GM19099 (cell line): ENCODE data around the gene IMMP2L.

Experiments
- POLR2A ChIP-seq: IDR thresholded peaks from 3 replicates; pipeline ENCODE4 v1.6.1; 2011; ENCODE audit warnings: low read depth; ENCODE audit not compliant: insufficient read length; ENCODE audit errors: extremely low read depth

The IMMP2L gene

DNA sequence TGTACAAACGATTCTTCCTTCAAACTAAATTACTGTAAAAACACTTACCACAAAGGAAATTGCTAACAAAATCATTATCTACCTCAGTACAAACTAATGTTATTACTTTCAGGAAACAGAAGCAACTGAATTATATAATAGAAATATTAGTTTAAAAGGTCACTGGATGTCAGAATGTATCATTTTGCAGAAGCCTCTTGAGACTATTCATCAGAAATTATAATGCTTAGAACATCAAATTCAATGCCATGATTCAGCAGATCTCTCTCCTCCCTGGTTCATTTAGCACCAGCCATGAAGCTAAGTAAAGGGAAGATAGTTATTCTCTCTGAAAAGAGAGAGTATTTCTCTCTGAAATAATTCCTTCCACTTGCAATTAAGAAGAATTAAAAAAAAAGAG is 223.3 kb downstream of the IMMP2L start:
- no peak for TF ChIP-seq POLR2A

DNA sequence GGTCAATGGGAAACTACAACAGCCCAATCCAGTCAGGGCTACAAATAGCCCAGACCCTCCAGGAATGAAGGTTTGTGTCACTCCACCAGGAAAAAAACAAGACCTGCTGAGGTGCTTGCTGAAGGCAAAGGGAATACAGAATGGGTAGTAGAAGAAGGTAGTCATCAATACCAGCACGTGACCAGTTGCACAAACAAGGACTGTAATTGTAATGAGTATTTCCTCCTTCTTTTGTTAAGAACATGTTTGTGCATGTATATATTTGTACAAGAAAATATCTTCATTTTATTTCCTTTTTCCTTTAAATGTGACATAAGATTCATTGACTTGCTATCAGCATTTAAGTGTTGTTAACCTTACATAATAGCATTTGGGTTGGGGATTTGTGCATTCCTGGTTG is 229.3 kb downstream of the IMMP2L start:
- no peak for TF ChIP-seq POLR2A

DNA sequence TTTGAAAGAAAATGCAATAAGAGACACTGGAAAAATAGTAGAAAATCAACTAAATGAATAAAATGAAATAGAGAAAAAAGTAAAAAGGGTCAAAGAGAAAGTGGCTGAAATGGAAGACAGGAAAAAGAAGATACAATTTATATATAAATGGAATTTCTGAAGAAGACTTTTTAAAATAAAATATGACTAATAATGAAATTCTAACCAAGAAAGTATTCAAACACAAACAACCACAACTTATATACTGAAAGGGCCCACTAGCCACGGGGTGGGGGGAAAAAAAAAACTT is 232.1 kb downstream of the IMMP2L start:
- TF ChIP-seq POLR2A, result no peak

DNA sequence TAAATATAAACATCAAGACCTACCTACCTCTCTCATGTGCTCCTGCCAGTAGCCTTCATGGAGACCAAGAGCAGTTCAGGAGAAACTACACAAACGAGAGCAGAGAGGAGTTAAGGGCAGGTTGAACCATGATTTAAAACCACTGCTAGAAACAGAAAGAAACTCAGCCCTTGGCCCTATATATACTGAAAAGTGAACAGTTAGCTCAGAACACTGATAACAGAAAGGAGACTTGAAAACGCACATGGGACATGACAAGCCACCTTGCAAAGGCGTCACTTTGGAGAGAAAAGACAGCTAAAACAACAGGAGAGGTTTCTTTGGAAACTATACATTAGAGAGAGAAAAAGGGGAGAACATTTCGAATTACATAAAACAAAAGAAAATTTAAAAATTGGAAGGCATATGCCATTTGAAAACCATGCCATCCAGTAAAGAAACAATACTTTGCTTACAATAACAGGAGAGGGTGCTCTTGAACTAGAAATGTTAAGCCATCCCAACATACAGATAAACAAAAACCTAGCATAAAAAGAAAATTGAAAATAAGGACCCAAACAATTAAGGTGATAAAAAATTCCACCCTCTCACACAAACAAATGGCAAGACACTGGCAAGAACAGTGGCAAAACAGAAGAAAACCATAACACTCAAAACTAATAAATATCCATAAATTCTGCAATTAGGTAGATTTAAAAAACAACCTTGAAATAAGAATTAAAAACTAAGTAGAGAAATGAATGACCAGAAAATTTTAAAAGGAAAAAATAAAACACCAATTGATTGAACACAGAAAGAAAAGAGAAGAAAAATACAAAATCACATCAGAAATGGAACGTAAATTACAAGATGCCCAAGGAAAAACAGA is 232.7 kb downstream of the IMMP2L start:
- TF ChIP-seq POLR2A, result no peak

DNA sequence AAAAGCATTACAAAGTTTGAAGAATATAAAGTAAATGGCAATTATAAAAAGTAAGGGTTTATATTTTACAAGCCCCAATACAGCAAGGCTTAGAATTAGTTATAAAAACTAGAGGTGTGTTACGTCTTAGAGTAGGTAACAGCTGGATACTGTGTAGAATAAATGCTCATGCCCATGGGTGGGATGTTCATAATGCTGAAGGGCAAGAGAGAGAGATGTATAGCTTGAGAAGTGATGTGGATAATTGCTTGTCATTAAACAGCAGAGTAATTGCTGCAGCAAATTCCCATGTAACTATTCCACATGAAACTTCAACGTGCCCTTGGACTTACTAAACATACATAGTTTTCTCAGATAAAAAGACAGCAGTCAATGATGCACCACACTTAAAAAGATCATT is 233.8 kb downstream of the IMMP2L start:
- TF ChIP-seq POLR2A, result no peak

DNA sequence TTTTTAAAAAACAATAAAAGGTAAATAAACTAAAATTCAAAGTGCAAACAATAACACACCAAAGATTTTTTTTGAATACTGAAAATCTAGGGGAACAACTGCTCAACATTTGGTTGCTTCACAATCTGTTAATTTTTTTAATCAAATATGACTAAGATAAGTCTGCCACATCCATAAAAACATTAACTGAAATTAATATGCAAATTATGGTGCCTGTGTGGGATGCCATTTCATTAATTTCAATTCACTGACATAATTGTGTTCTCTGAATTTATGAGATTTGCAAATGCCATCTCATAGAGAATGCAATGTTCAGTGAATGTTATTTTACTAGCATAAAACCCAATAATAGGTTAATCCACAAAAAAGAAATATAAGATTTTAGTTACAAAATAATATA is 237.5 kb downstream of the IMMP2L start:
- TF ChIP-seq POLR2A, result no peak

DNA sequence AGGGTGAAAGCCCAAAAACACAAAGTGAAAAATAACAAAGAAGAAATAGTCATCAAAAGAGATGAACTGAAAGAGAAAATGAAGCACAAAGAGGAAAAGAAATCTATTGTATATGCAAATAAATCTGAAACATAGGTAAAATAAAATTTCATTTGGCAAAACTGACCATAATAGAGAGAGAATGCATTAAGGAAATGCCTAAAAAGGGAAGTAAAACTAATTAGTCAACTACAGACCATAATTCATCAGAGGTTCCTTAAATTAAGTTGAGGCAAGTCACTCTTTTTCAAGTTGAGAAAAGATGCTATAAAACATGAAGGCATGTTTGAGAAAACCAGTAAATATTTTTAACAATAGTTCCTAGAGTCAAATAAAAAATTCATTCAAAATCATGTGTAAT is 238.1 kb downstream of the IMMP2L start:
- TF ChIP-seq POLR2A, result no peak

DNA sequence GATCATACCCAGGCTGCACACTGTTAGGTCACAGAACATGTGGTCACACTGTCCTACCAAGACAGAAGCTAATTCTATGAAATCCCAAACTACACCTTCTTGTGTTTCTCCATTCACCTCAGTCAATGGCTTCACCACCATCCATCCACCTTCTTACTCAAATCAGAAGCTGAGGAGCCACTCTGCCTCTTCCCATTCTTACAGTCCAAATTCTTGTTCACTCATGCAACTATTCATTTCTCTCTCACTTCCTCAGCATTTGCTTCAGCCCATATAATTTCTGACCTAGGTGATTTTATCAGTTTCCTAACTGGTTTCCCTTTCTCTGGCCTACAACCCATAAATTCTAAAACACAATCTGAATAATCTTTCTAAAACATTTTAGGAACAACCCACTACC is 242.2 kb downstream of the IMMP2L start:
- no peak for TF ChIP-seq POLR2A

DNA sequence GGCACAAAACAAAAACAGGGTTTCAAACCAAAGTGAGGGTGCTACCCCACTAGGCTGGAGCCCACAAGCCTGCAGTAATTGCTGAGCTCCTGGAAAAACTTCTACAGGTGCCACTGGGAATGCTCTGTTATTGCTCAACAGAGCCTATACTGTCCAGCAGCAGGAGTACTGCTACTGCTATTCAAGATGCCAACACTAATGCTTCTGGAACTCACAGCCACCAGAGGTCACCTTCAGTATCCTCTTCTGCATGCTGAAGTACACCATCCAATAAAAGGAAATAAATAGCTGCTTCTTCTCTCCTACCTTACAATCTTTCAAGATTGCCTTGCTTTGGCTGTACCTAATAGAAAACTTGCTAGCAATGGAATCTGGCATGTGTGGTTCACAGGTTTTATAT is 249.3 kb downstream of the IMMP2L start:
- TF ChIP-seq POLR2A, result no peak

DNA sequence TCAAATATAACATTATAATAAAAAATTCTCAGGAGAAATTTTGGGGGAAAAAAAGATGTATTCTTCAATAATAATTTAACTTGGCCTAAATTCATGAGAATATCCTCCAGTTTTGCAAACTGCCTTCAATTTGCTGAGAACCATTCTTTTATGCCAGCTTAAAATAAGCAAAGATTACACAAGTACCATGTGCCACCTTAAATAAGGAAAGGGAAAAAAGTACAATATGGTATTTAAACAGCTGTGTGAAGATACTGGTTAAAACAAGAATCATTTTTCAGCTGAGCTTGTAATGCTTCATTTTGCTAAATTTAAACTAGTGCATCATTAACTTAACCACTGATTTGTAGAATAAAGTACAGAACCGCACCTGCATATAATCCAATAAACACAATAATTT is 253.6 kb downstream of the IMMP2L start:
- no peak for TF ChIP-seq POLR2A

DNA sequence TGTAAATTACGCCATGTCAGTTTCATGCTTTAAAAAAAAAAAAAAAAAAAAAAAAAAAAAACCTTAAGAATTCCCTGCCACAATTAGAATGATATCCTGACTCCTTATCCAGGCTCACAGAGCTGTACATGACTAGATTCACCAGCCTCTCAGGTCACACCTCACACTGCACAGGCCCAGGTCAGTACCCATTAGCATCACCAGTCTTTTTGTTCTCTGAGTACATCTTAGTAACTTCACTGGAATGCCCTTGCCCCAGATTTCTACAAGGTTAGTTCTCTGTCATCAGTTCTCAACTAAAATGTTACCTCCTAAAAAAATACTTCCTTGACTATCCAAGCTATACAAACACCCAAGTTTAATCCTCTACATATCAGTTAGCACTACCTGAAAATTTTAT is 260.4 kb downstream of the IMMP2L start:
- TF ChIP-seq POLR2A, result no peak

DNA sequence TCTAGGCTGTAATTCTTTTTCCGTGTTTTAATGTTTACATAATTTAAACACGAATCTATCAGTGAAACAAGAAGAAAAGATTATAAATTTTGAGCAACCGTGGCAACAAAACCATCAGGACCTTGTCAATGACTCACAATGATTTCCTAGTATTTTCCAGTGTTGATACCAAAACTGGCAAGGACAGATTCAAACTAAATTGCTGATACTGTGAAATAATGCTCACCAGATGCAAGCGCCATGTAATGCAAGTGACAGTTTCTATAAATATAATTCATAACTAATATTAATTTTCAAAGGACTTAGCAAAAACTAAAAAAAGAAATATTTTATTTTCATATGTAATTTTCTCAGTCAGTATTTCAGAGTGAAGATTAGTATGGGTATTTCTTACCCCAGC is 267.8 kb downstream of the IMMP2L start:
- TF ChIP-seq POLR2A, result no peak

DNA sequence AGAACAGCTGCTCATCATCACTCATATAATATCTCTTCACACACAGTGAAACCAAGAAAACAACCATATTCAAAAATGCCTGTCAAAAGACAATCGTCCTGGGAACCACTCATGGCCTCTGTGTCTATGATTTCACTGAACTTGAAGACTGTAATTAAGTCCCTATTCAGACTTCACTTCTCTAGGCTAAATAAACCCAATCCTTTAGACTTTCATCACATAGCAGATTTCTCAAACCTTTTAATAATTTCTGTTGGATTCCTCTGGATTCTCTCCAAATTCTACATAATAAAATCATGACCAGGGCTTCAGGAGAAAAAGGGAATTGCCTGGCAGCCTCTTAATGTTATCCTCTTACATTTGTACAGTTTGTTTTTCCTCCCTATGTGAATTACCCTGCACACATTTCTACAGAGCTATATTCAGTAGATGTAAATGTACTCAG is 270.2 kb downstream of the IMMP2L start:
- TF ChIP-seq POLR2A, result no peak

DNA sequence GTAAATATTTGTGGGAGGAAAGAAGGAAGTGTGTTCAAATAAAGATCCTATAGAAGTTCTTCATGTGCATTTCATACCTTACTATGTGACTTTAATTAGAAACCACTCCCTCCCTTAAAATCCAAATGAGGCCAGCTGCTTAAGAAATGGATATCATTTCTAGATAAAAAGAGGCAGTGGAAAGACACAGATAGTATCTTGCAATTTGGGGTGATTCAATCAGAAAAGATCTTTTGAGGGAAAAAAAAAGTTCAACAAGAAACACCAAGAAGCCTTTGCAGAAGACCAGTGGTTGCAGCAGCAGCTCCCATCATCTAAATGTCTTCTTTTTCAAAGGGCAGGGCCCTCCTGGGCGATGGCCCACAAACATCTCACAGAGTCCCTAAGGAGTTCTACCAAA is 271.3 kb downstream of the IMMP2L start:
- no peak for TF ChIP-seq POLR2A

DNA sequence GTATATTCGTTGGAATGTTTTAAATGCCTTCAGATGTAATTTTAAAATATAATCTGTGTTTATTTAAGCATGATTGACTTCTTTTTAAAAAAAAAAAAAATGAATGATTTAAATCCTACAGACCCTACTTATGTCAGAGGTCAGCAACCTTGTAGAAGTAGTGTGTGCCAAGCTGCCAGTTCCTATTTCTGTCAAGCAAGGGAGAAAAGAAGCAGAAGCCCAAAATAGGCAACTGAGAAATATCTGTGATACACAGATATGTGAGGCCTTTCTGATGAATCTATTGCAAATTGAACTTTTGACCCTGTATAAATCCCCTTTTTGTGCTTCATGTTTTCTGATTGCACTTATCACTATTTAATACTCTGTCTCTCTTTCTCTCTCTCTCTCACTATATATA is 271.9 kb downstream of the IMMP2L start:
- TF ChIP-seq POLR2A, result no peak

DNA sequence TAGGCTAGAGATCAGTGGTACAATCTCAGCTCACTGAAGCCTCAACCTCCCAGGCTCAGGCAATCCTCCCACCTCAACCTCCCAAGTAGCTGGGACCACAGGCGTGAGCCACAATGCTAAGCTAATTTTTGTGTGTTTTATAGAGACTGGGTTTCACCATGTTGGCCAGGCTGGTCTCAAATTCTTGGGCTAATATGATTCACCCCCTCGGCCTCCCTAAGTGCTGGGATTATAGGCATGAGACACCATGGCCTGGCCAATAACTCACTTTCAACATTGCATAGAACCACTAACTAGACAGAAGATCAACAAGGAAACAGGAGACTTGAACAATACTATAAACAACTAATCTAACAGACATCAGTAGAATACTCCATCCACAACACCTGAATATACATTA is 279.7 kb downstream of the IMMP2L start:
- TF ChIP-seq POLR2A, result no peak

DNA sequence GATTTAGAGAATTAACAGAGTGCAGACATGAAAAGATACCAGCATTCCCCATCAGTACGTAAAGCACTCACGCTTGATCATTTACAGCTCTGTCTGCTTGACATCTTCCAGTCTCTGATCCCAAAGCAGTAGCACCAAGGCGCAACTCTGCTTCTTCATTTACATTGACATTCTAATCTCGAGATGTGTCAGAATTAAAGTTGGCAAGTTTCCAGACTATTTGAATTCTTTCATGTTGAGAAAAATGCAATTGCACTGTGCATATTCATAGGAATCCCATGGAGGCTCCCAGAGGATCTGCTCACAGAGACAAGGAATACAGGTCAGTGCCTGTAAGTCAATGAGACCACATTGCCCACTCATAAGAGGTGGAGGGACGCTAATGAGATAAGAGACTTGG is 287.4 kb downstream of the IMMP2L start:
- no peak for TF ChIP-seq POLR2A
